Measurements from ENCODE around the gene MET.
"Not testable (repeated sequence)": the region's sequence is repeated elsewhere in the genome, so short reads cannot be mapped to it uniquely, and the experiment has no call there.

MET gene

GRCh38 chr7:116698930-116699721 lies 27.1 kb downstream of the MET start:
- DNase-seq = no peak

DNA sequence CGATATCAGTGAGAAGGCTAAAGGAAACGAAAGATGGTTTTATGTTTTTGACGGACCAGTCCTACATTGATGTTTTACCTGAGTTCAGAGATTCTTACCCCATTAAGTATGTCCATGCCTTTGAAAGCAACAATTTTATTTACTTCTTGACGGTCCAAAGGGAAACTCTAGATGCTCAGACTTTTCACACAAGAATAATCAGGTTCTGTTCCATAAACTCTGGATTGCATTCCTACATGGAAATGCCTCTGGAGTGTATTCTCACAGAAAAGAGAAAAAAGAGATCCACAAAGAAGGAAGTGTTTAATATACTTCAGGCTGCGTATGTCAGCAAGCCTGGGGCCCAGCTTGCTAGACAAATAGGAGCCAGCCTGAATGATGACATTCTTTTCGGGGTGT lies 27.7 kb downstream of the MET start:
- no peak for DNase-seq

DNA sequence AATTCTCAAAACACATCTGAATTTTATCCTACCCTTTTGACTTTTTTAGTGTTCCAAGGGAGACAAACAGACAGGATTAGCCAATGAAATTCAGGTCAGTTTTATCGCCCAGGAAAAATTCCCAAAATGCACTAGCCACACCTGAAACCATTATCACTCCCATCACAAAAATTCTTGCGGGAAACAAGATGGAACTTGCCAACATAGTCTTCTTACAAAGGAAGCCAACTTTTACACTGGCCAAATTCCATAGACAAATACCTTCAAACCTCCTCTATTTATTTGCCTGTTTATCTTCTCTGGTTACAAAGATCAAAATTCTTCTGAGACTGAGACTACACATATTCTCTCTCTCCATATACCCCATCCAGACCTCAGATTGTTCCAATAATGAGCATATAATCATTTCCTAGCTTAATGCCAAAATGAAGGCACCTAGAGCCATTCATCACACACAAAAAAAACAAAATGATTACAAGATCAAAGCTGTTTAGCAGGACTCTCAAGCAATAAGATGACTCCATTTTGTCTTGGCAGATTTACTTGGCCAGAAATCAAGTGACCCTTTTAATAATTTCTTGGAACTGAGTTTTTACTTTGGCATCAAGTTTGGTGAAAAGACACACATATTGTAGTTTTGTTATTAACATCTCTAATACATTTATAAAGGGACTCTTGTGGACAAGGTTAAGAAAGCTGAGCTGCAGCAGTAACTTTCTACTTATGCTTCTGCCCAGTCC lies 30.2 kb downstream of the MET start:
- DNase-seq = no peak

DNA sequence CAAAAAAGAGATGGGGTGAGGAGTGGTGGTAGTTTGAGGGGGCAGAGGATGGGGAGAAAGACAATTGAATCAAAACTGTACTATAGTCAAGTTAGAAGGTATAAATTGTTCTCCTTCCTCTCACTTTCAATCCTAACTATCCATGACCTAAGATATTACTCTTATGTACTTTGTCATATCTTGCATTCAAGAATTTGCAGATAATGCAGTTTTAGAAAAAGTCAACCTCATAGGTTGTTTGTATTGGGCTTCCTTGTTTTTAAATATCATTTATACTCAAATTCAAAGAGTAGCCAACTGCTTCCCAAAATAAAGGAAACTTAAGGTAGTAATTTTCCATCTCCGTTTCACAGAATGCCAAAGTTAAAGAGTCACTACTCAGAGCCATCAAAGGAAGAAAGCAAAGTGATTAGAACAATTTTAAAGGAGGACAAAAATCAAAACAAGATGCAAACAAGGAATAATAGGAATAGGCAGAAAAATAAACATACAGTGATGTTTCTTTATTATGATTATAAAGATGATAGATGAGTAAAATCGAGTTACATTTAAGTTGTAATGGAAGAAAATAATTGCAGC lies 32.7 kb downstream of the MET start:
- no peak for DNase-seq

DNA sequence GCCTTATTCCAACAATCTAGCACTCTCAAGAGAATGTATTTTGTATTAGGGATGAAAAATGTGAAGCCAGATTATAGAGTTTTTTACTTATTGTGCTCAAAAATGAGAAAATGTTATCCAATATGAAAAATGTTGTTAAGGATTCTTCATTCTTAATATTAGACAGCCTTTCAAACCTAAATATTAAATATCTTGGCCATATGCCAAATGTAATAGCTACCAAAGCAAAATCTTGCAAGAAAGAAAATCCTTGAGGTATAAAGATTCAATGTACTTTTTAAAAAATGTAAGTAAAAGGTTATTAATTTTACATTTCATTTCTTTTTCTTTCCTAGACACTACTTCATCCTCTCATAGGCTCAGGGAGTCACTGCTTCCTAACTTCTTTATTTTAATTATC lies 33.4 kb downstream of the MET start:
- no peak for DNase-seq

- no peak for DNase-seq
Measured at GRCh38 chr7:116706668-116707126, 34.7 kb downstream of the MET start.

DNA sequence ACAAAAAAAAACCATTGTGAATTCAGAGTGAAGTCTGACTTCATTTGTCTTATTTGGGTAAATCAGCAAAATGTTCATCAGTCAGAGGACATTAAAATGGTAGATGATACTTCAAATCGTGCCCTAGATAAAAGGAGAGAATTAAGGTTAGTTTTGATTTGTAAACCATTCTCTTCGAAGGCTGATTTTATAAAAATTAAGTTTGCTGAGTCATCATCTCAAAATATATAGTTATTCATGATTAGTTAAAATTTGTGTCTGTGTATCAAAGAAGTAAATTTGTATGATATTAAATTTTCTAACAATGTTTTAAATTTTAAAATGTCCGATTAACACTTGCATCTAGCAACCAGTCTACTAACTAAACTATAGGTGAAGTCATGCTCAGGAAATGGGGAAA lies 35.3 kb downstream of the MET start:
- DNase-seq = no peak

- DNase-seq = no peak
Measured at GRCh38 chr7:116708248-116708647, 36.3 kb downstream of the MET start.

DNA sequence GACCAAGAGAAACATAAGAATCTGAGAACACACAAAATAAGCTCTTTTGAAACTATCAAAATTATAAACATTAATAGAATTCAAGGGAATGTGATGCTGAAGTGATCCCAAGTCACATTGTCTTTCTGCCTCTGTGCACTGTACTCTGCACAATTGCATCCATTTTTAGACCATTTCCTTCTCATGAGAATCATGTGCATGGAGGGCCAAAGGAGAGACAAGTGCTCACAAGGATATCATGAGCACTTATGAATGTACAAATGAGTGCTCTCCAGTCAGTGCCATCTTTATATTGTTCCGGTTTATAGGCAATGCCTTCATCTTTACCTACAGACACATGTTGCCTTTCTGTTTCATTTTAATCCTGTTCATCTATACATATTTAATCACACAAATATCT lies 36.9 kb downstream of the MET start:
- no peak for DNase-seq

GRCh38 chr7:116709336-116709735 lies 37.3 kb downstream of the MET start:
- no peak for DNase-seq

GRCh38 chr7:116710764-116711452 lies 38.9 kb downstream of the MET start:
- no peak for DNase-seq

DNA sequence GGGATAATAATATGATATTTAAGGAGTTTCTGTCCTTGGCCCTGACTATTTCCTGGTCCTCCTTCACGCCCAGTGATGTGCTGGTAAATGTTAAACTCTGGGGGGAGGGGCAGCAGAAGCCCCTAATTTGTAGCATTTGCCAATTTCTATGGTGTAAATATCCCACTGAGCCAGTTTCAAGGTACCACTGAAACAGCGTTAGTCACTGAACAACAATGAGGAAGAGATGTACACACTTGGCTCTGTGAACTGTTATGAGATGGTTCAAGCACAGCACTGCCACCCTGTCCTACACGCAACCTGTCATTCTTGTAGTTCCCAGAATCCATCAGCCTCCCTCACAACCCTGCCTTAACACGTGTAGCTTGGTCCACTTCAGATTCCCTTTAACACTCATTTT lies 39.8 kb downstream of the MET start:
- no peak for DNase-seq

GRCh38 chr7:116713500-116713899 lies 41.5 kb downstream of the MET start:
- DNase-seq = no peak

GRCh38 chr7:116713918-116714317 lies 41.9 kb downstream of the MET start:
- no peak for DNase-seq

GRCh38 chr7:116715077-116715476 lies 43.1 kb downstream of the MET start:
- DNase-seq = no peak

DNA sequence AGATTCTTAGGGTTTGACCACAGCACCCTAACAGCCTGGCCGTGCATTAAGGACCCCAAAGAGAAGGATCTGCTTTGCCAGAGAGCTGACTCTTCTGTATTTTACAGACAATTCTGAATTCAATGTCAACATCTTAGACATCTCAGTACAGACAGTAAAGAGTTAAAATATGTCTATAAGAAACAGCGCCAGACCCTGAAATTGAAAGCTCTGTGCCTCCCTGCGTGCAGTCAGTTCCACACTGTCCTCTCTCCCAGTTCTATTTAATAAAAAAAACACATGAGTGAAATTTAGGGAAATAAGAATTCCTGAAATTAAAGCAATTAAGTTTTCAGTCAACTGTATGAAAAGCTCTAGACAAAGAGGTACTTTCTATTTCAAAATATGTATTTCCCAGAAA lies 45.1 kb downstream of the MET start:
- no peak for DNase-seq

DNA sequence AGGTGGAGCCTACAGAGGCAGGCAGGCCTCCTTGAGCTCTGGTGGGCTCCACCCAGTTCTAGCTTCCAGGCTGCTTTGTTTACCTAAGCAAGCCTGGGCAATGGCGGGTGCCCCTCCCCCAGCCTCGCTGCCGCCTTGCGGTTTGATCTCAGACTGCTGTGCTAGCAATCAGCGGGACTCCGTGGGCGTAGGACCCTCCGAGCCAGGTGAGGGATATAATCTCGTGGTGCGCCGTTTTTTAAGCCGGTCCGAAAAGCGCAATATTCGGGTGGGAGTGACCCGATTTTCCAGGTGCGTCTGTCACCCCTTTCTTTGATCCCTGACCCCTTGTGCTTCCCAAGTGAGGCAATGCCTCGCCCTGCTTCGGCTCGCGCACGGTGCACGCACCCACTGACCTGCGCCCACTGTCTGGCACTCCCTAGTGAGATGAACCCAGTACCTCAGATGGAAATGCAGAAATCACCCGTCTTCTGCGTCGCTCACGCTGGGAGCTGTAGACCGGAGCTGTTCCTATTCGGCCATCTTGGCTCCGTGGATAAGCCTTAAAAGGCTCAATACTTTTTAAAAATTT lies 52.0 kb downstream of the MET start:
- not testable (repeated sequence) for DNase-seq

DNA sequence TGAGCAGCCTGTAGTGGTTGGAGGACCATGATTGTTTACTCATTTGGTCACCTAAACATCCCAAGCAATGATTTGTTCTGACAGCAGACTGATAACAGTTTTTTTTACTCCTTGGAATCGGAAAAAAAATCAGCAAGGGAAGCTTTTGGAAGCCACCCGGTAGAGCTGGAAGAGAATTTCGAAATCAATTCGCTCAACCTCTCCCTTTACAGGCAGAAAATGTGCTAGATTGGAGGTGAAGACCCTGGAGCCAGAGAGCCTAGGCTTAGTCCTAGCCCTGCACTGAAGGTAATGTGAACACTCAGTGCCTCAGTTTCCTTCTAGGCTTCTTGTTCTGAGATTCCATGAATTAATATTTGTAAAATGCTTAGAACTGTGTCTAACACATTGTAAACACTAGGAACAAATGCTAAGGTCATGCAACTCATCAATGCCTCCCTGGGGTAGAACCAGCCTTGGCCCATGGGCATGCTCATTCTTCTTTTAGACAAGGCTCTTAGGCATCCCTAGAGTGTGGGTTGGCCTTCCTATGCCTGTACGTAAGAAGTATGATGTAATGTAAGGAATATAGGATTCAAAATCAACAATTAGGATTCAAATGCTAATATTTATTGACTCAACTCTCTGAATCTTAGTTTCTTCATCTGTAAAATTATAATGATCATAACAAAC lies 52.7 kb downstream of the MET start:
- DNase-seq = no peak

DNA sequence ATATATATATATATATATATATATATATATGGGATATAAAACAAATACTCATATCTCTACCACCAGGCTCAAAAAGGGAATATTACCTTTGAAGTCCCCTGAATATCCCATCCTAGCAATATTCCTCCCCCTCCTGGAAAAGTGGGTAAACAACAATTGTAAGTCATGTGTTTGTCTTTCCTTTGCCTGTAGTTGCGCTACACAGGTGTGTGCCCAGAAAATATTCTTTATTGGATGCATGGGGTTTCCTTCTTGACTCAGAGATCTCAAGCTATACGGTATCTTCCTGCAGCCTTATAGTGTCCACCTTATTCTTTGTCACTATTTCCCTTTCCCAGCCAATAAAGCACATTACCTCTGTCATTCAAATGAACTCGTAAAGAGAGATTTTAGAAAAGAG lies 54.2 kb downstream of the MET start:
- no peak for DNase-seq

- DNase-seq = no peak
Measured at GRCh38 chr7:116726713-116727431, 54.9 kb downstream of the MET start.

DNA sequence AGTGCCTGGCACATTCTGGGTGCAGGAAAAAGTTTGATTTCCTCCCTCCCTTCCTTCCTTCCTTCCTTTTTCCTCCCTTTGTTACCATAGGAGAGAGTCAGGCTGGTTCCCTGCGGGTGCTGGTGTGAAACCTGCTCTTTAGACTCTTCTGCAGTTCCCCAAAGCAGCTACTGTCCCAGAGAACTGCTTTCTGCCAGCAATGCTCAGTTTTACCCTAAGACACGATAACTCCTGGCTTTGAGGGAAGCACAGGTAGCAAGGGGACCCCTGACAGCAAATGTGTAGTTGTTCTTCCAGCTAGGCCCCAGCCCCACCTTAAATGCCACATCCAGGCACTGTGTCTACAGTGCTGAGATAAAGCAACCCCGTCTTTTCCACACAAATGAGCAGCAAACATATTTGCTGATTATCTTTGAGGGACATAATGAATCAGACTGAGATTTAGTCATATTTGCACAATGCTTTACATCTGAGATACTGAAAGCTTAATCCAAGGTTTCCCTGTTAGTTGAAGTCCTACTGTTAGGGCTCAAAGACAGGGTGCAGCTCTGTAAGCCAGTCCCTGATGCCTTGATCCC lies 55.5 kb downstream of the MET start:
- no peak for DNase-seq
